C4-2B (cell line): ENCODE measurements around the gene KRT7.
A peak's percentile ranks its signal among the peaks of the same experiment; 100 is the strongest.

Experiments used
- H3K27ac ChIP-seq: fragments of 450-650 bp; 2 replicates; pipeline ENCODE4 v1.5.1; 2017
- CTCF ChIP-seq: fragments of 450-650 bp; conservative IDR thresholded peaks from 2 replicates; pipeline ENCODE4 v1.5.1; 2017; ENCODE audit warnings: mild to moderate bottlenecking
- ZFX ChIP-seq: fragments of 450-650 bp; IDR thresholded peaks from 2 replicates; pipeline ENCODE4 v1.6.1; 2017

Gene KRT7

GRCh38 chr12:52221070-52221781 is 11.8 kb upstream of the KRT7 start:
- H3K27ac ChIP-seq = no peak overlapping the region
- no peak for TF ChIP-seq CTCF
- no peak for TF ChIP-seq ZFX

GRCh38 chr12:52221912-52222457 is 11.1 kb upstream of the KRT7 start:
- H3K27ac ChIP-seq = no peak overlapping the region
- TF ChIP-seq ZFX = no peak
- peak; percentile 57 for TF ChIP-seq CTCF

GRCh38 chr12:52222692-52223091 is 10.4 kb upstream of the KRT7 start:
- H3K27ac ChIP-seq = no peak overlapping the region
- TF ChIP-seq CTCF = no peak
- TF ChIP-seq ZFX = no peak

GRCh38 chr12:52223406-52224039 is 9.5 kb upstream of the KRT7 start:
- no peak for TF ChIP-seq ZFX
- no peak for TF ChIP-seq CTCF
- H3K27ac ChIP-seq = no peak overlapping the region

GRCh38 chr12:52224151-52224550 is 8.9 kb upstream of the KRT7 start:
- TF ChIP-seq ZFX (no peak), CTCF (no peak)
- no peak overlapping the region for H3K27ac ChIP-seq

GRCh38 chr12:52225752-52226151 is 7.3 kb upstream of the KRT7 start:
- TF ChIP-seq ZFX (no peak), CTCF (no peak)
- H3K27ac ChIP-seq = no peak overlapping the region

- no peak for TF ChIP-seq ZFX
- no peak for TF ChIP-seq CTCF
- no peak overlapping the region for H3K27ac ChIP-seq
Measured at GRCh38 chr12:52226446-52226845, 6.6 kb upstream of the KRT7 start.
